T-helper 2 cell treated with Interferon-gamma antibody and Interleukin-4, amounts not matched to agents 5 μg/mL and 100 μg/mL, for 36 hours (primary cell): ENCODE measurements around the gene WDR53.
A peak's percentile ranks its signal among the peaks of the same experiment; 100 is the strongest.
"Not testable (repeated sequence)": the region's sequence is repeated elsewhere in the genome, so short reads cannot be mapped to it uniquely, and the experiment has no call there.

Experiments
- DNase-seq: peaks from one replicate; pipeline ENCODE4 v3.0.0; 2021; ENCODE audit warnings: low spot score
- H3K27ac Mint-ChIP-seq: one replicate; pipeline ENCODE4 v1.8.0; 2021; ENCODE audit warnings: mild to moderate bottlenecking, mixed read lengths
- H3K27me3 Mint-ChIP-seq: one replicate; pipeline ENCODE4 v1.8.0; 2021; ENCODE audit warnings: low read depth, mixed read lengths
- H3K36me3 Mint-ChIP-seq: one replicate; pipeline ENCODE4 v1.8.0; 2021; ENCODE audit warnings: low read depth, mixed read lengths
- H3K4me1 Mint-ChIP-seq: one replicate; pipeline ENCODE4 v1.8.0; 2021; ENCODE audit warnings: low read depth, mixed read lengths
- H3K4me3 Mint-ChIP-seq: one replicate; pipeline ENCODE4 v1.8.0; 2022; ENCODE audit warnings: mild to moderate bottlenecking, moderate library complexity, mixed read lengths
- H3K9me3 Mint-ChIP-seq: one replicate; pipeline ENCODE4 v1.8.0; 2021; ENCODE audit warnings: mixed read lengths

WDR53 gene

GRCh38 chr3:196596355-196596754 is 28.0 kb upstream of the WDR53 start:
- DNase-seq = no peak
- Mint-ChIP-seq H3K36me3 (peaks cover 2% of the 10 kb centered on the region), H3K4me3 (peak overlapping the region; percentile 42), H3K9me3 (peaks cover 4% of the 10 kb centered on the region), H3K27ac (no peak overlapping the region), H3K4me1 (peaks cover 30% of the 10 kb centered on the region), H3K27me3 (peaks cover 26% of the 10 kb centered on the region)

- H3K36me3 Mint-ChIP-seq = peaks cover 10% of the 10 kb centered on the region
- DNase-seq = no peak
- H3K27me3 Mint-ChIP-seq = peaks cover 2% of the 10 kb centered on the region
- H3K27ac Mint-ChIP-seq = no peak overlapping the region
- H3K9me3 Mint-ChIP-seq = no peaks in the 10 kb centered on the region
- H3K4me1 Mint-ChIP-seq = peaks cover 5% of the 10 kb centered on the region
- no peak overlapping the region for H3K4me3 Mint-ChIP-seq
These were observed 21.9 kb upstream of the WDR53 start for GRCh38 chr3:196590279-196590678.

- peaks cover 16% of the 10 kb centered on the region for H3K4me1 Mint-ChIP-seq
- no peak for DNase-seq
- H3K4me3 Mint-ChIP-seq = no peak overlapping the region
- H3K36me3 Mint-ChIP-seq = peaks cover 41% of the 10 kb centered on the region
- no peaks in the 10 kb centered on the region for H3K9me3 Mint-ChIP-seq
- H3K27ac Mint-ChIP-seq = no peak overlapping the region
- no peaks in the 10 kb centered on the region for H3K27me3 Mint-ChIP-seq
These were observed 16.8 kb upstream of the WDR53 start for GRCh38 chr3:196585044-196585757.

DNA sequence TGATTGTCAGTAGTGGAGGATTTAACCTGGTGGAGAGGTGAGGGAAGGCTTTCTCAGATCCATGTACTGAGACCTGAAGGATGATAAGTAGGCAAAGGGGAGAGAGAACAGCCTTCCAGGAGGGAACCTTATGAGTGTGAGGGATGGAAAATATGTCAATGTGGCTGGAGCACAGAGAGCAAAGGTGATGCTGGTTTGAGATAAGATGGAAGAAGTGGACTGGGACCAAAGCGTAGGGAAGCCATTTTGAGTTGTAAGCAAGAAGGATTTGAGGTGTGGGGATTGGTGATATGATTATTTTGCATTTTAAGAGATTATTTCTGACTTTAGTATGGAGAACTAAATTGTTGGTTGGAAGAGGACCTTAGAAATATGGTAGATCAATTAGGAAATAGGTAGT is 4.0 kb upstream of the WDR53 start:
- Mint-ChIP-seq H3K27ac (no peak overlapping the region), H3K36me3 (peaks cover 10% of the 10 kb centered on the region), H3K4me3 (no peak overlapping the region), H3K9me3 (no peaks in the 10 kb centered on the region), H3K4me1 (peaks cover 22% of the 10 kb centered on the region), H3K27me3 (no peaks in the 10 kb centered on the region)
- no peak for DNase-seq

DNA sequence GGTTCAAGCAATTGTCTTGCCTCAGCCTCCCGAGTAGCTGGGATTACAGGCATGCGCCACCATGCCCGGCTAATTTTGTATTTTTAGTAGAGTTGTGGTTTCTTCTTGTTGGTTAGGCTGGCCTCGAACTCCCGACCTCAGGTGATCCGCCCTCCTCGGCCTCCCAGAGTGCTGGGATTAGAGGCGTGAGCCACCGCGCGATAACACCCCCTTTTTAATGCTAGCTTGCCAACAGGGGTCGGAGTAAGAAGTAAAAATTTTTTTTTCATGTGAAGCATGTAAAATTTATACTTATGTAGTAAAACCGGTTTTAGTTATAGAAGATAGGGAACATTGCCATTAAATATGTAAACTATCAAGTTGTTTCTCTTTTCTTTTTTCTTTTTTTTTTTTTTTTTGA is 2.0 kb upstream of the WDR53 start:
- H3K27me3 Mint-ChIP-seq, DNase-seq, H3K9me3 Mint-ChIP-seq, H3K27ac Mint-ChIP-seq: not testable (repeated sequence)
- Mint-ChIP-seq H3K4me3 (peak overlapping the region; percentile 99), H3K4me1 (peaks cover 26% of the 10 kb centered on the region), H3K36me3 (peaks cover 13% of the 10 kb centered on the region)

- Mint-ChIP-seq H3K36me3 (peaks cover 12% of the 10 kb centered on the region), H3K4me3 (peak overlapping the region; percentile 99)
These were observed 706 bp upstream of the WDR53 start for GRCh38 chr3:196569003-196569516.

GRCh38 chr3:196563721-196564225 is 4.6 kb downstream of the WDR53 start:
- Mint-ChIP-seq H3K36me3 (peaks cover 25% of the 10 kb centered on the region), H3K4me1 (peaks cover 38% of the 10 kb centered on the region), H3K27ac (peak overlapping the region; percentile 71), H3K9me3 (no peaks in the 10 kb centered on the region), H3K27me3 (no peaks in the 10 kb centered on the region), H3K4me3 (peak overlapping the region; percentile 78)
- no peak for DNase-seq

More at GRCh38 chr3:196569003-196569516, 706 bp upstream of the WDR53 start:
- Mint-ChIP-seq H3K4me1 (peaks cover 29% of the 10 kb centered on the region), H3K27ac (peak overlapping the region; percentile 95), H3K9me3 (no peaks in the 10 kb centered on the region), H3K27me3 (no peaks in the 10 kb centered on the region)
- peak; percentile 55 for DNase-seq

DNA sequence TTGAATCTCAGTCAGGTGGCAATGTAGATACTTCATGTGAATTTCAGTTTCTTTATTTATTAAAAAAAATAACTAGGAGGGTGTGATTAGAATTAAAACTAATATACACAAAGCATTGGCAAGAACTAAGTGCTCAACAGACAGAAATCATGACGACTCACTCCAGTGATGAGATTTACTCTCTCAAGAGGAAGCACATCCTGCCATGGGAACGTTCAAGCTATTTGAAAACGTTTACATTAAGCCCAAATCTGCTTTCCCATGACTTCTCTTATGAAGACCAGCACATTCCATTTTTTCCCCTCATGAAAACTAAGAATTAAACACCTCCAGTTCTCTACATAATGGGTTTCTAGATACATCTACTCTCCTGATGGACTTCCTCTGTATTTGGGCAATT is 8.5 kb downstream of the WDR53 start:
- H3K36me3 Mint-ChIP-seq = peaks cover 28% of the 10 kb centered on the region
- peaks cover 25% of the 10 kb centered on the region for H3K4me1 Mint-ChIP-seq
- H3K27me3 Mint-ChIP-seq = no peaks in the 10 kb centered on the region
- H3K9me3 Mint-ChIP-seq = no peaks in the 10 kb centered on the region
- H3K27ac Mint-ChIP-seq = no peak overlapping the region
- DNase-seq = no peak
- H3K4me3 Mint-ChIP-seq = no peak overlapping the region

- no peaks in the 10 kb centered on the region for H3K9me3 Mint-ChIP-seq
- no peak overlapping the region for H3K4me3 Mint-ChIP-seq
- peaks cover 28% of the 10 kb centered on the region for H3K36me3 Mint-ChIP-seq
- no peak for DNase-seq
- H3K27me3 Mint-ChIP-seq = no peaks in the 10 kb centered on the region
- H3K27ac Mint-ChIP-seq = no peak overlapping the region
- H3K4me1 Mint-ChIP-seq = peaks cover 14% of the 10 kb centered on the region
These were observed 9.9 kb downstream of the WDR53 start for GRCh38 chr3:196558476-196558875.

GRCh38 chr3:196557236-196557635 is 11.1 kb downstream of the WDR53 start:
- DNase-seq = no peak
- no peak overlapping the region for H3K27ac Mint-ChIP-seq
- no peaks in the 10 kb centered on the region for H3K9me3 Mint-ChIP-seq
- no peak overlapping the region for H3K4me3 Mint-ChIP-seq
- H3K36me3 Mint-ChIP-seq = peaks cover 27% of the 10 kb centered on the region
- no peaks in the 10 kb centered on the region for H3K27me3 Mint-ChIP-seq
- H3K4me1 Mint-ChIP-seq = peaks cover 8% of the 10 kb centered on the region

DNA sequence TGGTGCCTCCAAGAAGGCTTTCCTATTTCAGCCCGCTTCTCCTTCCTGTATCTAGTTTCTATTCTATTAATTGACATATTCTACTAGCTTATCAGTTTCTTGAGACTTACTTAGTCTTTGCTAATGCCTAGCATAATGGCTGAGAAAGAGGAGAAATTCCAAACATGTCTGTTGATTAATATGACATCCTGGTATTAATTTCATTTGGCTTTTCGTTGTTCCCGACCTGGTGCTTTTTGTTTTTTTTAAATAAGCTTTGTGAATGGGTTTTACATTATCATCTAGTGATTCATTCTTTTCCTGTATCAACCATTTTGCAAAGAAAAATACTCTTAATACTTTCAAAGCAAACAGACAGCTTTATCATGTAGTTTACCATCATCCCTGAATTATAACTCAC is 13.1 kb downstream of the WDR53 start:
- H3K4me3 Mint-ChIP-seq = no peak overlapping the region
- peaks cover 5% of the 10 kb centered on the region for H3K9me3 Mint-ChIP-seq
- no peak for DNase-seq
- peaks cover 24% of the 10 kb centered on the region for H3K36me3 Mint-ChIP-seq
- H3K4me1 Mint-ChIP-seq = peaks cover 2% of the 10 kb centered on the region
- no peak overlapping the region for H3K27ac Mint-ChIP-seq
- H3K27me3 Mint-ChIP-seq = no peaks in the 10 kb centered on the region

- Mint-ChIP-seq H3K36me3 (peaks cover 30% of the 10 kb centered on the region), H3K4me3 (no peak overlapping the region), H3K9me3 (peaks cover 15% of the 10 kb centered on the region), H3K27me3 (no peaks in the 10 kb centered on the region), H3K4me1 (peaks cover 2% of the 10 kb centered on the region), H3K27ac (no peak overlapping the region)
- no peak for DNase-seq
These were observed 14.1 kb downstream of the WDR53 start for GRCh38 chr3:196554205-196554604.

GRCh38 chr3:196553551-196553950 is 14.8 kb downstream of the WDR53 start:
- H3K27me3 Mint-ChIP-seq = no peaks in the 10 kb centered on the region
- H3K4me1 Mint-ChIP-seq = no peaks in the 10 kb centered on the region
- H3K36me3 Mint-ChIP-seq = peaks cover 27% of the 10 kb centered on the region
- no peak for DNase-seq
- peaks cover 18% of the 10 kb centered on the region for H3K9me3 Mint-ChIP-seq
- no peak overlapping the region for H3K4me3 Mint-ChIP-seq
- no peak overlapping the region for H3K27ac Mint-ChIP-seq

GRCh38 chr3:196552253-196552652 is 16.1 kb downstream of the WDR53 start:
- peaks cover 28% of the 10 kb centered on the region for H3K9me3 Mint-ChIP-seq
- no peaks in the 10 kb centered on the region for H3K4me1 Mint-ChIP-seq
- H3K27me3 Mint-ChIP-seq = peaks cover 7% of the 10 kb centered on the region
- no peak for DNase-seq
- H3K27ac Mint-ChIP-seq = no peak overlapping the region
- peaks cover 30% of the 10 kb centered on the region for H3K36me3 Mint-ChIP-seq
- H3K4me3 Mint-ChIP-seq = no peak overlapping the region
